ENCODE results near the gene BLOC1S6. TPM values are rescaled to one million over a fixed set of nuclear protein-coding genes. Genes with fewer than 3 reads are reported as not detected.
A peak's percentile ranks its signal among the peaks of the same experiment; 100 is the strongest.

The BLOC1S6 gene
- total and polyA plus RNA-seq, 2 of the 13 experiments (the other 11 are each of a cell fraction or from before 2014, with no cell fraction given), result 11.8 to 44.3 TPM

DNA sequence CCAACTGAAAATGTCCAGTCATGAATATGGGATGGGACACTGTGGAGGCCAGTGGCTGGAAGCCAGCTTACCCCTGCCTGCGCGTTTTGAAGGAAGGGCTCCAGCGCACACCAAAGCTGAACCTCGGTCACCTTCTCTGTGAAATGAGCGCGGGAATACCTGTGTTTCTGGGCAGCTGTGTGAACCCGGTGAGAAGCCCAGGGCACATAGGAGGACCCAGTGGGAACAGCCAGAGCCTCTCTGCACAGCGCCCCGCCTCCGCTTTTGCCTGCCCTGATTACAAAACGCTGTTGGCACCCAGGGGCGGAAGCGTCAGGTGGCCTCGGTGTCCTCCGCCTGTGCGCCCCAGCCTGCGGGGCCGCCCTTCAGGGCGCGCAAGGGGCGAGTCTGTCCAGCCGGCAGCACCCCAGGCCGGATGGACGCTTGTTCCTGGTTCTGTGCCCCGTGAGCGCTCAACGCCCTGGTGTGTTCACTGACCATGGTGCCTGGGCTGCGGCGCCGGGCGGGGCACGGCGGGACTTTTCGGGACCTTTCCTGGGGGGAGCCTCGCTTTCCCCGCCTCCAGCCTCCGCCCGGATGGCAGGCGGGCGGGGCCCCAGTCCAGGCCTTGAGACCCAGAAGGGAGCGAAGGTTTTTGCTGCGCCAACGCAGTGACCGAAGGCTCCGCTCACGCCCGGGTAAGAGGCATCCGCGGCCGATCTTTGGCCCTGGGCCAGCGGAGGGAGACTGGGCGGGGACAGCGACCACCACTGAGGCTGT lies 47.4 kb downstream of the BLOC1S6 start, which contains the start of gene SQOR (continued):
- no peak for TF ChIP-seq ZBTB33 (CRISPR knock-in tag; IDR thresholded peaks at IDR 0.05)
- 0 out of 2 replicates have a peak, but pooled peaks have one; percentile 46 for TF ChIP-seq ZFP41 (CRISPR knock-in tag; IDR thresholded peaks at IDR 0.05; ENCODE audit: borderline replicate concordance)
- TF ChIP-seq, protein P1, sequence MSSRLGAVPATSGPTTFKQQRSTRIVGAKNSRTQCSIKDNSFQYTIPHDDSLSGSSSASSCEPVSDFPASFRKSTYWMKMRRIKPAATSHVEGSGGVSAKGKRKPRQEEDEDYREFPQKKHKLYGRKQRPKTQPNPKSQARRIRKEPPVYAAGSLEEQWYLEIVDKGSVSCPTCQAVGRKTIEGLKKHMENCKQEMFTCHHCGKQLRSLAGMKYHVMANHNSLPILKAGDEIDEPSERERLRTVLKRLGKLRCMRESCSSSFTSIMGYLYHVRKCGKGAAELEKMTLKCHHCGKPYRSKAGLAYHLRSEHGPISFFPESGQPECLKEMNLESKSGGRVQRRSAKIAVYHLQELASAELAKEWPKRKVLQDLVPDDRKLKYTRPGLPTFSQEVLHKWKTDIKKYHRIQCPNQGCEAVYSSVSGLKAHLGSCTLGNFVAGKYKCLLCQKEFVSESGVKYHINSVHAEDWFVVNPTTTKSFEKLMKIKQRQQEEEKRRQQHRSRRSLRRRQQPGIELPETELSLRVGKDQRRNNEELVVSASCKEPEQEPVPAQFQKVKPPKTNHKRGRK (CRISPR knock-in tag; IDR thresholded peaks at IDR 0.05), result no peak
- TF ChIP-seq CREBL2 (CRISPR knock-in tag; IDR thresholded peaks at IDR 0.05; ENCODE audit: borderline replicate concordance), result no peak
- peak; percentile 38 for TF ChIP-seq PITX1 (CRISPR knock-in tag; IDR thresholded peaks at IDR 0.05)
- no peak for TF ChIP-seq SIN3B (IDR thresholded peaks at IDR 0.05; ENCODE audit: low read length)
- TF ChIP-seq SOX5 (CRISPR knock-in tag; IDR thresholded peaks at IDR 0.05; ENCODE audit: borderline replicate concordance), result no peak; the same call in 1 of the 2 replicates
- peak; percentile 56; the same call in 1 of the 2 replicates for TF ChIP-seq MEIS2 (CRISPR knock-in tag; IDR thresholded peaks at IDR 0.05)
- peak; percentile 56 for TF ChIP-seq ZEB1 (IDR thresholded peaks at IDR 0.05; ENCODE audit: insufficient replicate concordance, low read depth)
- no peak for TF ChIP-seq JUND (CRISPR knock-in tag; IDR thresholded peaks at IDR 0.05)
- TF ChIP-seq ZNF12 (CRISPR knock-in tag; IDR thresholded peaks at IDR 0.05), result no peak
- TF ChIP-seq ZNF777 (CRISPR knock-in tag; IDR thresholded peaks at IDR 0.05), result no peak
- no peak for TF ChIP-seq AHR (CRISPR knock-in tag; IDR thresholded peaks at IDR 0.05)
- TF ChIP-seq ZNF543 (CRISPR knock-in tag; IDR thresholded peaks at IDR 0.05), result peak; percentile 59; the same call in 1 of the 2 replicates
- TF ChIP-seq ZNF331 (CRISPR knock-in tag; IDR thresholded peaks at IDR 0.05), result no peak; the same call in 1 of the 2 replicates
- TF ChIP-seq, protein P2, sequence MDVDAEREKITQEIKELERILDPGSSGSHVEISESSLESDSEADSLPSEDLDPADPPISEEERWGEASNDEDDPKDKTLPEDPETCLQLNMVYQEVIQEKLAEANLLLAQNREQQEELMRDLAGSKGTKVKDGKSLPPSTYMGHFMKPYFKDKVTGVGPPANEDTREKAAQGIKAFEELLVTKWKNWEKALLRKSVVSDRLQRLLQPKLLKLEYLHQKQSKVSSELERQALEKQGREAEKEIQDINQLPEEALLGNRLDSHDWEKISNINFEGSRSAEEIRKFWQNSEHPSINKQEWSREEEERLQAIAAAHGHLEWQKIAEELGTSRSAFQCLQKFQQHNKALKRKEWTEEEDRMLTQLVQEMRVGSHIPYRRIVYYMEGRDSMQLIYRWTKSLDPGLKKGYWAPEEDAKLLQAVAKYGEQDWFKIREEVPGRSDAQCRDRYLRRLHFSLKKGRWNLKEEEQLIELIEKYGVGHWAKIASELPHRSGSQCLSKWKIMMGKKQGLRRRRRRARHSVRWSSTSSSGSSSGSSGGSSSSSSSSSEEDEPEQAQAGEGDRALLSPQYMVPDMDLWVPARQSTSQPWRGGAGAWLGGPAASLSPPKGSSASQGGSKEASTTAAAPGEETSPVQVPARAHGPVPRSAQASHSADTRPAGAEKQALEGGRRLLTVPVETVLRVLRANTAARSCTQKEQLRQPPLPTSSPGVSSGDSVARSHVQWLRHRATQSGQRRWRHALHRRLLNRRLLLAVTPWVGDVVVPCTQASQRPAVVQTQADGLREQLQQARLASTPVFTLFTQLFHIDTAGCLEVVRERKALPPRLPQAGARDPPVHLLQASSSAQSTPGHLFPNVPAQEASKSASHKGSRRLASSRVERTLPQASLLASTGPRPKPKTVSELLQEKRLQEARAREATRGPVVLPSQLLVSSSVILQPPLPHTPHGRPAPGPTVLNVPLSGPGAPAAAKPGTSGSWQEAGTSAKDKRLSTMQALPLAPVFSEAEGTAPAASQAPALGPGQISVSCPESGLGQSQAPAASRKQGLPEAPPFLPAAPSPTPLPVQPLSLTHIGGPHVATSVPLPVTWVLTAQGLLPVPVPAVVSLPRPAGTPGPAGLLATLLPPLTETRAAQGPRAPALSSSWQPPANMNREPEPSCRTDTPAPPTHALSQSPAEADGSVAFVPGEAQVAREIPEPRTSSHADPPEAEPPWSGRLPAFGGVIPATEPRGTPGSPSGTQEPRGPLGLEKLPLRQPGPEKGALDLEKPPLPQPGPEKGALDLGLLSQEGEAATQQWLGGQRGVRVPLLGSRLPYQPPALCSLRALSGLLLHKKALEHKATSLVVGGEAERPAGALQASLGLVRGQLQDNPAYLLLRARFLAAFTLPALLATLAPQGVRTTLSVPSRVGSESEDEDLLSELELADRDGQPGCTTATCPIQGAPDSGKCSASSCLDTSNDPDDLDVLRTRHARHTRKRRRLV (CRISPR knock-in tag; IDR thresholded peaks at IDR 0.05), result peak; percentile 76; the same call in 1 of the 2 replicates
- TF ChIP-seq JUNB (CRISPR knock-in tag; IDR thresholded peaks at IDR 0.05; ENCODE audit: borderline replicate concordance), result no peak
- TF ChIP-seq, protein P3, sequence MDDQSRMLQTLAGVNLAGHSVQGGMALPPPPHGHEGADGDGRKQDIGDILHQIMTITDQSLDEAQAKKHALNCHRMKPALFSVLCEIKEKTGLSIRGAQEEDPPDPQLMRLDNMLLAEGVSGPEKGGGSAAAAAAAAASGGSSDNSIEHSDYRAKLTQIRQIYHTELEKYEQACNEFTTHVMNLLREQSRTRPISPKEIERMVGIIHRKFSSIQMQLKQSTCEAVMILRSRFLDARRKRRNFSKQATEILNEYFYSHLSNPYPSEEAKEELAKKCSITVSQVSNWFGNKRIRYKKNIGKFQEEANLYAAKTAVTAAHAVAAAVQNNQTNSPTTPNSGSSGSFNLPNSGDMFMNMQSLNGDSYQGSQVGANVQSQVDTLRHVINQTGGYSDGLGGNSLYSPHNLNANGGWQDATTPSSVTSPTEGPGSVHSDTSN (CRISPR knock-in tag; IDR thresholded peaks at IDR 0.05; ENCODE audit: borderline replicate concordance), result no peak
- TF ChIP-seq CREM (IDR thresholded peaks at IDR 0.05), result no peak
- TF ChIP-seq CREM (CRISPR knock-in tag; IDR thresholded peaks at IDR 0.05), result no peak

Data from HepG2 (cell line).